DOHH2 (cell line): ENCODE data around the gene KRTAP9-7.

Experiments
- H3F3A ChIP-seq: fragments of 200-600 bp; sonication (generic), shearing (Covaris generic); 2 replicates; pipeline ENCODE4 v1.6.0; 2016; ENCODE audit warnings: antibody characterized with exemption, mild to moderate bottlenecking; ENCODE audit not compliant: control insufficient read depth, insufficient read depth
- H3K27ac ChIP-seq: fragments of 200-600 bp; sonication (generic); 2 replicates; pipeline ENCODE4 v1.5.1; 2014; ENCODE audit warnings: low read depth, mild to moderate bottlenecking, low read length, moderate library complexity
- H3K27me3 ChIP-seq: fragments of 200-600 bp; sonication (generic); 2 replicates; pipeline ENCODE4 v1.6.1; 2014; ENCODE audit warnings: mild to moderate bottlenecking, low read length, mixed read lengths; ENCODE audit not compliant: control insufficient read depth
- H3K36me3 ChIP-seq: fragments of 200-600 bp; sonication (generic); 2 replicates; pipeline ENCODE4 v1.6.1; 2014; ENCODE audit warnings: mild to moderate bottlenecking, low read length, moderate library complexity, mixed read lengths; ENCODE audit not compliant: control insufficient read depth
- H3K4me1 ChIP-seq: fragments of 200-600 bp; sonication (generic); 2 replicates; pipeline ENCODE4 v1.6.1; 2014; ENCODE audit warnings: mild to moderate bottlenecking, low read length, mixed read lengths; ENCODE audit not compliant: control insufficient read depth
- H3K4me2 ChIP-seq: fragments of 200-600 bp; sonication (generic); 2 replicates; pipeline ENCODE4 v1.6.0; 2014; ENCODE audit warnings: mild to moderate bottlenecking, low read length, moderate library complexity
- H3K4me3 ChIP-seq: fragments of 200-600 bp; sonication (generic); 2 replicates; pipeline ENCODE4 v1.5.1; 2014; ENCODE audit warnings: mild to moderate bottlenecking, low read length, mixed read lengths
- H3K79me2 ChIP-seq: fragments of 200-600 bp; sonication (generic); 2 replicates; pipeline ENCODE4 v1.6.1; 2014; ENCODE audit warnings: mild to moderate bottlenecking, low read length, mixed read lengths; ENCODE audit not compliant: control insufficient read depth
- H3K9me2 ChIP-seq: fragments of 200-600 bp; sonication (generic); replicated peaks from 2 replicates; pipeline ENCODE4 v1.6.1; 2014; ENCODE audit warnings: mild to moderate bottlenecking, low read length, mixed read lengths; ENCODE audit not compliant: control insufficient read depth
- H3K9me3 ChIP-seq: fragments of 200-600 bp; sonication (generic); 2 replicates; pipeline ENCODE4 v1.6.1; 2014; ENCODE audit warnings: antibody characterized with exemption, low read length, mixed read lengths; ENCODE audit not compliant: control insufficient read depth, insufficient read depth
- H4K20me1 ChIP-seq: fragments of 200-600 bp; sonication (generic); 2 replicates; pipeline ENCODE4 v1.6.0; 2014; ENCODE audit warnings: low read depth, mild to moderate bottlenecking, antibody characterized with exemption, low read length, moderate library complexity; ENCODE audit not compliant: control insufficient read depth, insufficient read depth
- EZH2phosphoT487 ChIP-seq: fragments of 200-600 bp; sonication (generic); IDR thresholded peaks from 2 replicates; pipeline ENCODE4 v1.6.1; 2017; ENCODE audit warnings: borderline replicate concordance, mild to moderate bottlenecking, antibody characterized with exemption, low read length, moderate library complexity, mixed read lengths
- TF ChIP-seq, protein P1 (sequence below): fragments of 200-600 bp; sonication (generic); IDR thresholded peaks from one replicate; pipeline ENCODE4 v1.5.1; 2014; ENCODE audit warnings: antibody characterized with exemption, mild to moderate bottlenecking, low read depth, low read length; ENCODE audit not compliant: poor library complexity, severe bottlenecking

Gene KRTAP9-7

DNA sequence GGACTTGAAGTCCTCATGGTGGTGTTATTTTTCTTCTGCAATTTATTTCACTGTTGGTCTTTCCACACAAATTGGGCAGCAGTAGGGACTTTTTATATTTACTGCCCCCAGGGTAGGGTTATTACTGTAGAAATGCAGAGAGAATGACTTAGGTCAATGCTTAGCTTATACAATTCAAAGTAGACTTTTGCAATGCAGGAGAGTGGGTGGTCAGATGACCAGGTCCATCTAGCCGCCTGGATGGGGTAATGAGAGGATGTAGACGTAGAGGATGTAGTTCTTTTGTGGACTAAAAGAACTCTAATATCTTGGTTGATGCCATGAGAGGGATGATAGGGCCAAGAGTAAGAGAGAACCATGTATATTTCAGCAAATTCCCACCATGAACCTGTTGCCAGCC lies 42.7 kb downstream of the KRTAP9-7 start:
- no peak overlapping the region for H3K27ac ChIP-seq
- TF ChIP-seq, protein P1, sequence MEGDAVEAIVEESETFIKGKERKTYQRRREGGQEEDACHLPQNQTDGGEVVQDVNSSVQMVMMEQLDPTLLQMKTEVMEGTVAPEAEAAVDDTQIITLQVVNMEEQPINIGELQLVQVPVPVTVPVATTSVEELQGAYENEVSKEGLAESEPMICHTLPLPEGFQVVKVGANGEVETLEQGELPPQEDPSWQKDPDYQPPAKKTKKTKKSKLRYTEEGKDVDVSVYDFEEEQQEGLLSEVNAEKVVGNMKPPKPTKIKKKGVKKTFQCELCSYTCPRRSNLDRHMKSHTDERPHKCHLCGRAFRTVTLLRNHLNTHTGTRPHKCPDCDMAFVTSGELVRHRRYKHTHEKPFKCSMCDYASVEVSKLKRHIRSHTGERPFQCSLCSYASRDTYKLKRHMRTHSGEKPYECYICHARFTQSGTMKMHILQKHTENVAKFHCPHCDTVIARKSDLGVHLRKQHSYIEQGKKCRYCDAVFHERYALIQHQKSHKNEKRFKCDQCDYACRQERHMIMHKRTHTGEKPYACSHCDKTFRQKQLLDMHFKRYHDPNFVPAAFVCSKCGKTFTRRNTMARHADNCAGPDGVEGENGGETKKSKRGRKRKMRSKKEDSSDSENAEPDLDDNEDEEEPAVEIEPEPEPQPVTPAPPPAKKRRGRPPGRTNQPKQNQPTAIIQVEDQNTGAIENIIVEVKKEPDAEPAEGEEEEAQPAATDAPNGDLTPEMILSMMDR: no peak
- TF ChIP-seq EZH2phosphoT487: no peak
- H3K9me2 ChIP-seq: no peaks in the 10 kb centered on the region
- no peaks in the 10 kb centered on the region; the same call in 1 of the 2 replicates for H3K36me3 ChIP-seq
- H3K79me2 ChIP-seq: no peaks in the 10 kb centered on the region
- no peaks in the 10 kb centered on the region for H3K27me3 ChIP-seq
- H3F3A ChIP-seq: no peaks in the 10 kb centered on the region
- H3K4me2 ChIP-seq: no peak overlapping the region
- no peaks in the 10 kb centered on the region for H4K20me1 ChIP-seq
- H3K9me3 ChIP-seq: peaks cover 16% of the 10 kb centered on the region
- H3K4me1 ChIP-seq: peaks cover 25% of the 10 kb centered on the region
- H3K4me3 ChIP-seq: no peak overlapping the region

DNA sequence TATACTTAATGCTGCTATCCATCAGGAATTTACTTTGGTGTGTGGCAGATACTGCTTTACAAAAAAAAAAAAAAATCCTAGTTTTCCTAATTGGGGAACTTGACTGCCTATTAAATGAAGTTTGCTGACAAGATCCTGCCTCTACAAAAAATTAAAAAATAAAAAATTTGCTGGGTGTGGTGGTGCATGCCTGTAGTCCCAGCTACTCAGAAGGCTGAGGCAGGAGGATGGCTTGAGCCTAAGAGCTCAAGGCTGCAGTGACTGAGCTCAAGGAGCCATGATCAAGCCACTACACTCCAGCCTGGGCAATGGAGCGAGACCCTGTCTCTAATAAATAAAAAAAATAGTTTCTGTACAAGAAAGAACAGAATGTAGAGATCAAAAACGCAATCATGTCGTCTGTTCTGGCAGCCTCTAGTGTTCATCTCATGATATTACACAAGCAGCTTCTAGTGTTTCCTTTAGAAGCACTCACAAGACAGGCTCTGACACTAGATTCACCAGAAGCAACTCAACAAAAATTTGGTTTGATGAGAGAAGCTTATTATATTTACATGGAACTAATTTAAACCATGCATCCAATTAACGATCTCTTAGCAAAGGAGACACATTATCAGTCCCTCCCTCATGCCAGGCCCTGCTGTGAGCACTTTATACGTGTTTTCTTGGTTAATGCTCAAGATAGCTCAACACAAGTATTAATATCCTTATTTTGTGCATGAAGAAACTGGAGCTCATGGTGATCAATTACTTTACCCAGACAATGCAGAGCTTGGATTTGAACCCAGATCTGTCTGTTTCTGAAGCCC lies 46.8 kb downstream of the KRTAP9-7 start:
- peaks cover 25% of the 10 kb centered on the region for H3K4me1 ChIP-seq
- H3K4me3 ChIP-seq: no peak overlapping the region
- TF ChIP-seq EZH2phosphoT487: no peak
- TF ChIP-seq, protein P1: peak; percentile 78
- no peaks in the 10 kb centered on the region; the same call in 1 of the 2 replicates for H3K36me3 ChIP-seq
- no peak overlapping the region for H3K4me2 ChIP-seq
- peaks cover 16% of the 10 kb centered on the region for H3K9me3 ChIP-seq
- no peaks in the 10 kb centered on the region for H4K20me1 ChIP-seq
- no peaks in the 10 kb centered on the region for H3F3A ChIP-seq
- H3K27me3 ChIP-seq: no peaks in the 10 kb centered on the region
- no peaks in the 10 kb centered on the region for H3K9me2 ChIP-seq
- H3K79me2 ChIP-seq: no peaks in the 10 kb centered on the region
- no peak overlapping the region for H3K27ac ChIP-seq

DNA sequence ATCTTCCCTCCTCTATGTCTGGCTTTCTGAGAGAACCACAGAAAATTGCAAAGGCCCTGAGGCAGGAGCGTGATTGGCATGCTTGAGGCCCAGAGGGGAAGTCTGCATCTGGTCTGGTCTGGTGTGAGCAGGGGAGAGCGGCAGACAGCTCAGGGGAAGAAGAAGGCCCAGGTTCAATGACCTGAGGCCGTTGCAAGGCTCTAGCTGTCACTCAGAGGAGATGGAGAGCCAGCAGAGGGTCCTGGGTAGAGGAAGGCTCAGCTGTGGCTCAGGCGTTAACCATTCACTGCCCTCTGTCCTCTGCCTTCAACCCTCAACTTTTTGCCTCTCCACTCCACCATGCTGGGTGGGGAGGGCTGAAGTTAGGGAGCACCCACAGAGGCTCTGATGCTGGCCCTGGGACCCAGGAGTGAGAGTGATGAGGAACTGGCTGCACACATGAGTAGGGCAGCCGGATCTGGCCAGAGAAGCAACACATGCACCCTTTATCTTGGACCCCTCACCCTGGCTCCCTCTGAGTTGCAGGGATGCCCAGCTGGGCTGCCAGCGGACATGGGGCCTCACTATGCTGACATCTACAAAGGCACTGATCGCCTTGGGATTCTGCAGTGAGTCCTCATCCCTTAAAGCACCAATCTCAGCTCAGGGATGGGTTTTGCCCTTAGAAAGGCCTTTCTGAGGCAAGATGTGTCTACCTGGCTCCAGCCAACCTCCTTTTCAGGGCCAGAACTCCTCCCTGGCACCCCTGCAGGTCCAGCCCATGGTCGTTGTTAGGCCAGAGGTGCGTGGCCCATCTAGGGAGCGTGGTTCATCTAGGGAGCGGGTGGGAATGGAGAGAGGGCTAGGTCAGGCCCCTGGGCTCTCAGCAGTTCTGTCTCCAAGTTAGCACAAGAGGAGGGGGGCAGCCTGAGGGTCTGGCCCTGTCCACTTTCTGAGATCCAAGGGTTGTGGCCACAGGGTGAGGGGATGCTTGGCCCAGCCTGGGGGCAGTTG lies 47.7 kb downstream of the KRTAP9-7 start:
- H3K9me2 ChIP-seq: no peaks in the 10 kb centered on the region
- H3K4me2 ChIP-seq: no peak overlapping the region
- H3K4me1 ChIP-seq: peaks cover 25% of the 10 kb centered on the region
- no peaks in the 10 kb centered on the region for H3K27me3 ChIP-seq
- H3K36me3 ChIP-seq: no peaks in the 10 kb centered on the region; the same call in 1 of the 2 replicates
- peaks cover 16% of the 10 kb centered on the region for H3K9me3 ChIP-seq
- H3F3A ChIP-seq: no peaks in the 10 kb centered on the region
- H3K79me2 ChIP-seq: no peaks in the 10 kb centered on the region
- H3K27ac ChIP-seq: no peak overlapping the region
- TF ChIP-seq EZH2phosphoT487: no peak
- TF ChIP-seq, protein P1: no peak
- H3K4me3 ChIP-seq: no peak overlapping the region
- no peaks in the 10 kb centered on the region for H4K20me1 ChIP-seq
